ENCODE results near the gene NT5DC3. TPM values are rescaled to one million over a fixed set of nuclear protein-coding genes. Genes with fewer than 3 reads are reported as not detected.

Gene NT5DC3
- polyA plus RNA-seq, 2 of the 4 experiments (the other 2 are of a cell fraction) = 5.2 to 5.6 TPM

DNA sequence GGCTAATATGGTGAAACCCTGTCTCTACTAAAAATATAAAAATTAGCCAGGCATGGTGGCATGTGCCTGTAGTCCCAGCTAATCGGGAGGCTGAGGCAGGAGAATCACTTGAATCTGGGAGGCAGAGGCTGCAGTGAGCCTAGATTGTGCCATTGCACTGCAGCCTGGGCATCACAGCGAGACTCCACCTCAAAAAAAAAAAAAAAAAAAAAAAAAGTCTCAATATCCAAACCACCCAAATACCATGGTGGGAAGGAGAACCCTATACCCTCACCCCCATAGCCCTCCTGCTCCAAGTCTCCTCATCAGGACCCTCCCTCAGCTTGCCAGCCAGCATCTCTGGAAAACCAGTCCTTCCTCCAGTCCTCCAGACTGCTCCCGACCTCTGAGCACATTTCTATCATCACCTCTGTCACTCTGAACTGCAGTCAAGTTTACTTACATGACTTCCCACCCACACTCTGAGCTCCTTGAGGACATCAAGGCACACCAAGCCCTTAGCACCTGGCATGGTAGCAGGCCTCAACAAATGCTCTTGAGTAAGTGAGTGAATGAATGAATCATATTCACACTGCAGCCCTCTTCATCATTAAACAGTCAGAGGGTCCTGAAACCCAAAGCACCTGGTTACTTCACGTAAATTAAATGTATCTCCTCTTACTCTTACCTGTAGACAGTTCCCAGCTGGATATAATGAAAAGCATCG lies 35.2 kb downstream of the NT5DC3 start:
- CTCF ChIA-PET = interaction anchor here (0.7 to 3.2 kb wide), 4 partner anchors 15 to 72 kb away, joined by 3 to 15 read pairs (median 5); no protein-coding TSS in a partner anchor
- peaks cover 56% of the 10 kb centered on the region for H3K4me1 ChIP-seq
- ATAC-seq (no peak), DNase-seq (ENCODE audit: low read depth in 1 of 2, low spot score in 1 of 2) (no peak), FAIRE-seq (no peak)
- no peaks in the 10 kb centered on the region for H3K9me3 ChIP-seq
- H3K4me2 ChIP-seq = peak overlapping the region; percentile 74
- POLR2A ChIA-PET = interaction anchor here (0.6 to 1.7 kb wide), 3 partner anchors 34 to 471 kb away, joined by 4 to 14 read pairs (median 10); partner anchors contain the start of gene NT5DC3
- H3K27ac ChIP-seq = peak overlapping the region; percentile 75 to 83
- TF ChIP-seq RARB (CRISPR knock-in tag; IDR thresholded peaks at IDR 0.05) (0 out of 2 replicates have a peak, but pooled peaks have one; percentile 41), HDAC2 (IDR thresholded peaks at IDR 0.05) (no peak), JUN (IDR thresholded peaks at IDR 0.05) (no peak)
- TF ChIP-seq, protein P1, sequence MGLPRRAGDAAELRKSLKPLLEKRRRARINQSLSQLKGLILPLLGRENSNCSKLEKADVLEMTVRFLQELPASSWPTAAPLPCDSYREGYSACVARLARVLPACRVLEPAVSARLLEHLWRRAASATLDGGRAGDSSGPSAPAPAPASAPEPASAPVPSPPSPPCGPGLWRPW (IDR thresholded peaks at IDR 0.05) = no peak
- WGBS (ENCODE audit: missing lambda C conversion rate) = 66% methylated on average over 5 of the region's 5 CpGs
- H3K4me3 ChIP-seq = no peak overlapping the region

DNA sequence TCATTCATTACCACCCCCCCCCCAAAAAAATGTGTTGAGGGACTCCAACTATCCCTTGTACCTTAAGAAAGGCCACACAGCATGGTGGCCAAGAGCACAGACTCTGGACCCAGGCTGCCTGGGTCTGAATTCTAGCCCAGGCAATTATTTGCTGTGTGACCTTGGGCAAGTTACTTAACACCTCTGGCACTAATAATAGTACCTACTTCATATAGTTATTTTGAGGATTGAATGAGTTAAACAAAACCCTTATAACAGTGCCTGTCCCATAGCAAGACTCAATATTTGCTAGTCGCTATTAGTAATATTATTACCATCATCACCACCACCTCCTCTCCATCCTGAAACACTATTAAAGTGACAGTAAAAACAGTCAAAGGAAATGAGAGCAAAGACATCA lies 37.2 kb downstream of the NT5DC3 start:
- Histone ChIP-seq H3K27ac (peak overlapping the region; percentile 75 to 83), H3K4me1 (peaks cover 76% of the 10 kb centered on the region), H3K9me3 (no peaks in the 10 kb centered on the region), H3K4me3 (no peak overlapping the region), H3K4me2 (peak overlapping the region; percentile 74; the same call in 2 of the 3 replicates)
- CTCF ChIA-PET = interaction anchor here (2.3 kb wide), 1 partner anchor 32 kb away, joined by 7 read pairs; no protein-coding TSS in a partner anchor
- 0 out of 2 replicates have a peak, but pooled peaks have one; percentile 32 for TF ChIP-seq HDAC2 (IDR thresholded peaks at IDR 0.05)
- TF ChIP-seq, protein P2, sequence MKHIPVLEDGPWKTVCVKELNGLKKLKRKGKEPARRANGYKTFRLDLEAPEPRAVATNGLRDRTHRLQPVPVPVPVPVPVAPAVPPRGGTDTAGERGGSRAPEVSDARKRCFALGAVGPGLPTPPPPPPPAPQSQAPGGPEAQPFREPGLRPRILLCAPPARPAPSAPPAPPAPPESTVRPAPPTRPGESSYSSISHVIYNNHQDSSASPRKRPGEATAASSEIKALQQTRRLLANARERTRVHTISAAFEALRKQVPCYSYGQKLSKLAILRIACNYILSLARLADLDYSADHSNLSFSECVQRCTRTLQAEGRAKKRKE (CRISPR knock-in tag; IDR thresholded peaks at IDR 0.05; ENCODE audit: low read depth) = no peak
- TF ChIP-seq KDM1A (IDR thresholded peaks at IDR 0.05; ENCODE audit: low read depth) = 0 out of 2 replicates have a peak, but pooled peaks have one; percentile 74
- FAIRE-seq (peak; percentile 23), DNase-seq (ENCODE audit: low read depth in 1 of 2, low spot score in 1 of 2) (no peak), ATAC-seq (no peak)
- WGBS (ENCODE audit: missing lambda C conversion rate) = 83% methylated on average over 1 of the region's 1 CpG
- POLR2A ChIA-PET = interaction anchor here (1.7 kb wide), 1 partner anchor 37 kb away, joined by 10 read pairs; the partner anchor contains the start of gene NT5DC3

DNA sequence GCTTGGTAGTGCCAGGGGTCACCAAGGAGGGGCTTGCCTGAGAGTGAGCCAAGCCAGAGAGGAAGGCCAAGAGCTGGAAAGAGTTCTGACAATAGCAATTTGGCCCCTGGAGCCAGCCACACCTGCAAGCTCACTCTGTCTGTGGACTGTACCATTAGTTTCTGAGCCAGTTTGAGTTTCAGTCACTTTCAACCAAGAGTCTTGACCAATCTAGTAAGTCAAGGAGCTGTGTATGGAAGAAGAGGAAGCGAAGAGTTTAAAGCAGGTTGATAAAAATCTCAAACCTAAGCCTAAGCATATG lies 38.5 kb downstream of the NT5DC3 start:
- WGBS (ENCODE audit: missing lambda C conversion rate) = 89% methylated on average over 1 of the region's 1 CpG
- Histone ChIP-seq H3K9me3 (no peaks in the 10 kb centered on the region), H3K4me3 (no peak overlapping the region), H3K4me2 (peak overlapping the region; percentile 35), H3K4me1 (peaks cover 84% of the 10 kb centered on the region), H3K27ac (peak overlapping the region; percentile 54 to 83)
- ChIA-PET CTCF (interaction anchor here (0.6 to 2.3 kb wide), 2 partner anchors 31 to 283 kb away, joined by 3 to 7 read pairs; no protein-coding TSS in a partner anchor), POLR2A (interaction anchor here (2.3 kb wide), 1 partner anchor 38 kb away, joined by 9 read pairs; the partner anchor contains the start of gene NT5DC3)
- DNase-seq (ENCODE audit: low read depth in 1 of 2, low spot score in 1 of 2) (no peak), ATAC-seq (no peak), FAIRE-seq (no peak)
- TF ChIP-seq EHF (CRISPR knock-in tag; IDR thresholded peaks at IDR 0.05) (no peak), SMC3 (IDR thresholded peaks at IDR 0.05) (no peak), NPAS2 (CRISPR knock-in tag; IDR thresholded peaks at IDR 0.05; ENCODE audit: borderline replicate concordance) (no peak), CEBPB (IDR thresholded peaks at IDR 0.05) (no peak), FOXS1 (CRISPR knock-in tag; IDR thresholded peaks at IDR 0.05) (no peak), MAZ (IDR thresholded peaks at IDR 0.05; ENCODE audit: borderline replicate concordance, low read depth, low read length) (no peak), KDM1A (IDR thresholded peaks at IDR 0.05; ENCODE audit: low read depth) (no peak), POLR2AphosphoS2 (conservative IDR thresholded peaks at IDR 0.05; ENCODE audit: low read length) (no peak), EHMT2 (IDR thresholded peaks at IDR 0.05; ENCODE audit: low read depth) (no peak), HDAC2 (IDR thresholded peaks at IDR 0.05) (no peak), RFX5 (IDR thresholded peaks at IDR 0.05) (no peak), RARB (CRISPR knock-in tag; IDR thresholded peaks at IDR 0.05) (no peak)
- TF ChIP-seq, protein P3, sequence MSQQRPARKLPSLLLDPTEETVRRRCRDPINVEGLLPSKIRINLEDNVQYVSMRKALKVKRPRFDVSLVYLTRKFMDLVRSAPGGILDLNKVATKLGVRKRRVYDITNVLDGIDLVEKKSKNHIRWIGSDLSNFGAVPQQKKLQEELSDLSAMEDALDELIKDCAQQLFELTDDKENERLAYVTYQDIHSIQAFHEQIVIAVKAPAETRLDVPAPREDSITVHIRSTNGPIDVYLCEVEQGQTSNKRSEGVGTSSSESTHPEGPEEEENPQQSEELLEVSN (IDR thresholded peaks at IDR 0.05; ENCODE audit: borderline replicate concordance, low read depth) = no peak
- TF ChIP-seq, protein P4, sequence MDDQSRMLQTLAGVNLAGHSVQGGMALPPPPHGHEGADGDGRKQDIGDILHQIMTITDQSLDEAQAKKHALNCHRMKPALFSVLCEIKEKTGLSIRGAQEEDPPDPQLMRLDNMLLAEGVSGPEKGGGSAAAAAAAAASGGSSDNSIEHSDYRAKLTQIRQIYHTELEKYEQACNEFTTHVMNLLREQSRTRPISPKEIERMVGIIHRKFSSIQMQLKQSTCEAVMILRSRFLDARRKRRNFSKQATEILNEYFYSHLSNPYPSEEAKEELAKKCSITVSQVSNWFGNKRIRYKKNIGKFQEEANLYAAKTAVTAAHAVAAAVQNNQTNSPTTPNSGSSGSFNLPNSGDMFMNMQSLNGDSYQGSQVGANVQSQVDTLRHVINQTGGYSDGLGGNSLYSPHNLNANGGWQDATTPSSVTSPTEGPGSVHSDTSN (IDR thresholded peaks at IDR 0.05) = no peak
- TF ChIP-seq, protein P5, sequence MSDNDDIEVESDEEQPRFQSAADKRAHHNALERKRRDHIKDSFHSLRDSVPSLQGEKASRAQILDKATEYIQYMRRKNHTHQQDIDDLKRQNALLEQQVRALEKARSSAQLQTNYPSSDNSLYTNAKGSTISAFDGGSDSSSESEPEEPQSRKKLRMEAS (IDR thresholded peaks at IDR 0.05) = no peak
